Neural cell (in vitro differentiated cells): Measurements from ENCODE around the gene ZBTB46. TPM values are rescaled to one million over a fixed set of nuclear protein-coding genes. Genes with fewer than 3 reads are reported as not detected.

Source experiments
- H2AFZ ChIP-seq: fragments of 200-600, 300-800 bp; sonication (generic), shearing (Covaris generic); 2 replicates; pipeline ENCODE4 v1.6.0; 2014; ENCODE audit warnings: low read depth, mild to moderate bottlenecking, antibody characterized with exemption, low read length, moderate library complexity
- H3F3A ChIP-seq: fragments of 200-600 bp; shearing (Covaris generic); 2 replicates; pipeline ENCODE4 v1.6.1; 2016; ENCODE audit warnings: mild to moderate bottlenecking, moderate library complexity, mixed read lengths, antibody characterized with exemption, low read length; ENCODE audit not compliant: insufficient read depth, poor library complexity, severe bottlenecking
- H3K27ac ChIP-seq: fragments of 200-600, 300-800 bp; sonication (generic), shearing (Covaris generic); 2 replicates; pipeline ENCODE4 v1.5.1; 2014; ENCODE audit warnings: mild to moderate bottlenecking, low read length, moderate library complexity
- H3K27me3 ChIP-seq: fragments of 300-800, 200-600 bp; sonication (generic), shearing (Covaris generic); 2 replicates; pipeline ENCODE4 v1.6.0; 2014; ENCODE audit warnings: mild to moderate bottlenecking, low read depth, low read length, moderate library complexity; ENCODE audit not compliant: insufficient read depth
- H3K36me3 ChIP-seq: fragments of 300-800, 200-600 bp; sonication (generic), shearing (Covaris generic); 2 replicates; pipeline ENCODE4 v1.5.1; 2014; ENCODE audit warnings: mild to moderate bottlenecking, antibody characterized with exemption, low read length, moderate library complexity; ENCODE audit not compliant: insufficient read depth
- H3K4me2 ChIP-seq: fragments of 300-800, 200-600 bp; sonication (generic), shearing (Covaris generic); 2 replicates; pipeline ENCODE4 v1.6.0; 2014; ENCODE audit warnings: mild to moderate bottlenecking, low read length
- H3K4me3 ChIP-seq: fragments of 300-800, 200-600 bp; sonication (generic), shearing (Covaris generic); 2 replicates; pipeline ENCODE4 v1.5.1; 2014; ENCODE audit warnings: mild to moderate bottlenecking, low read length, moderate library complexity
- H3K79me2 ChIP-seq: fragments of 200-600 bp; shearing (Covaris generic); replicated peaks from 2 replicates; pipeline ENCODE4 v1.6.0; 2014; ENCODE audit warnings: mild to moderate bottlenecking, low read length, moderate library complexity; ENCODE audit not compliant: insufficient read depth
- H3K9ac ChIP-seq: fragments of 300-800, 200-600 bp; sonication (generic), shearing (Covaris generic); 2 replicates; pipeline ENCODE4 v1.6.1; 2016; ENCODE audit warnings: mild to moderate bottlenecking, low read length, mixed read lengths
- H3K9me2 ChIP-seq: fragments of 200-600 bp; shearing (Covaris generic); 2 replicates; pipeline ENCODE4 v1.6.1; 2016; ENCODE audit warnings: mild to moderate bottlenecking, low read length, mixed read lengths; ENCODE audit not compliant: insufficient read depth
- H3K9me3 ChIP-seq: fragments of 200-600, 300-800 bp; sonication (generic), shearing (Covaris generic); 2 replicates; pipeline ENCODE4 v1.6.1; 2016; ENCODE audit warnings: mild to moderate bottlenecking, mixed run types, low read length, moderate library complexity, mixed read lengths
- H4K20me1 ChIP-seq: fragments of 200-600 bp; shearing (Covaris generic); 2 replicates; pipeline ENCODE4 v1.6.1; 2016; ENCODE audit warnings: mild to moderate bottlenecking, mixed run types; ENCODE audit not compliant: insufficient read depth
- CTCF ChIP-seq: fragments of 450-650 bp; IDR thresholded peaks from 2 replicates; pipeline ENCODE4 v1.5.1; 2014; ENCODE audit warnings: antibody characterized with exemption, mild to moderate bottlenecking, moderate library complexity; ENCODE audit not compliant: poor library complexity, severe bottlenecking
- EP300 ChIP-seq: fragments of 450-650 bp; conservative IDR thresholded peaks from 2 replicates; pipeline ENCODE4 v1.6.1; 2014; ENCODE audit warnings: antibody characterized with exemption, mild to moderate bottlenecking, moderate library complexity; ENCODE audit not compliant: poor library complexity, severe bottlenecking
- EZH2 ChIP-seq: fragments of 200-600, 300-800 bp; shearing (Covaris generic), sonication (generic); IDR thresholded peaks from 2 replicates; pipeline ENCODE4 v1.6.1; 2014; ENCODE audit warnings: antibody characterized with exemption, low read length, borderline replicate concordance, mild to moderate bottlenecking; ENCODE audit not compliant: insufficient read depth, poor library complexity, severe bottlenecking
- MXI1 ChIP-seq: fragments of 450-650 bp; conservative IDR thresholded peaks from 2 replicates; pipeline ENCODE4 v1.6.1; 2014; ENCODE audit warnings: antibody characterized with exemption, mild to moderate bottlenecking; ENCODE audit not compliant: poor library complexity, severe bottlenecking
- POLR2AphosphoS5 ChIP-seq: IDR thresholded peaks from 2 replicates; pipeline ENCODE4 v1.6.1; 2012
- RAD21 ChIP-seq: fragments of 450-650 bp; conservative IDR thresholded peaks from 2 replicates; pipeline ENCODE4 v1.6.1; 2014; ENCODE audit warnings: antibody characterized with exemption, mild to moderate bottlenecking, moderate library complexity
- REST ChIP-seq: IDR thresholded peaks from 2 replicates; pipeline ENCODE4 v1.6.1; 2012; ENCODE audit warnings: borderline replicate concordance
- SMC3 ChIP-seq: fragments of 450-650 bp; conservative IDR thresholded peaks from 2 replicates; pipeline ENCODE4 v1.6.1; 2014; ENCODE audit warnings: antibody characterized with exemption, mild to moderate bottlenecking, moderate library complexity; ENCODE audit not compliant: poor library complexity
- TAF1 ChIP-seq: IDR thresholded peaks from 2 replicates; pipeline ENCODE4 v1.6.1; 2012; ENCODE audit warnings: low read depth
- polyA plus RNA-seq: library from polyadenylated mRNA; depleted of rRNA; stranded (reverse); fragments of >200 nt; gene quantifications from 2 replicates; pipeline ENCODE4 v1.2.3, GENCODE V29; 2014

ZBTB46 gene
- polyA plus RNA-seq, 1 donor from 2014 or later = 15.0 TPM

GRCh38 chr20:63709149-63709527 lies 121.9 kb downstream of the ZBTB46 start:
- peak overlapping the region; percentile 96 for H3K4me3 ChIP-seq
- no peaks in the 10 kb centered on the region for H3K27me3 ChIP-seq
- TF ChIP-seq RAD21 (no peak), MXI1 (no peak), CTCF (no peak), POLR2AphosphoS5 (no peak), EZH2 (no peak), TAF1 (no peak), SMC3 (no peak), REST (no peak), EP300 (no peak)
- no peaks in the 10 kb centered on the region for H3K9me2 ChIP-seq
- peaks cover 40% of the 10 kb centered on the region for H3K79me2 ChIP-seq
- no peaks in the 10 kb centered on the region for H4K20me1 ChIP-seq
- H3K27ac ChIP-seq = no peak overlapping the region
- peak overlapping the region; percentile 42 for H3K4me2 ChIP-seq
- H3K9ac ChIP-seq = peak overlapping the region; percentile 86
- no peaks in the 10 kb centered on the region for H3K9me3 ChIP-seq
- H2AFZ ChIP-seq = no peak overlapping the region
- H3K36me3 ChIP-seq = peaks cover 6% of the 10 kb centered on the region
- H3F3A ChIP-seq = no peaks in the 10 kb centered on the region

- Histone ChIP-seq H3K9me2 (no peaks in the 10 kb centered on the region), H3F3A (no peaks in the 10 kb centered on the region), H3K9ac (peak overlapping the region; percentile 86), H3K4me2 (peak overlapping the region; percentile 42), H3K9me3 (no peaks in the 10 kb centered on the region), H2AFZ (no peak overlapping the region), H3K36me3 (peaks cover 6% of the 10 kb centered on the region), H3K27ac (peak overlapping the region; percentile 29), H3K4me3 (peak overlapping the region; percentile 96), H3K27me3 (no peaks in the 10 kb centered on the region), H4K20me1 (no peaks in the 10 kb centered on the region), H3K79me2 (peaks cover 37% of the 10 kb centered on the region)
- TF ChIP-seq TAF1 (no peak), SMC3 (no peak), RAD21 (no peak), MXI1 (no peak), POLR2AphosphoS5 (no peak), REST (no peak), CTCF (no peak), EP300 (no peak), EZH2 (no peak)
Measured at GRCh38 chr20:63708301-63709148, 122.5 kb downstream of the ZBTB46 start.
